Stimulated activated CD8-positive, alpha-beta memory T cell treated with anti-CD3 and anti-CD28 coated beads, Interleukin-12 subunit alpha, Interleukin-12 subunit beta, amount 100 ng/mL, for 24 hours (primary cell): ENCODE results near the gene ZNF648.
"Not testable (repeated sequence)": the region's sequence is repeated elsewhere in the genome, so short reads cannot be mapped to it uniquely, and the experiment has no call there.

Experiments
- DNase-seq: peaks from one replicate; pipeline ENCODE4 v3.0.0-alpha.2; 2020; ENCODE audit errors: extremely low read depth

ZNF648 gene

DNA sequence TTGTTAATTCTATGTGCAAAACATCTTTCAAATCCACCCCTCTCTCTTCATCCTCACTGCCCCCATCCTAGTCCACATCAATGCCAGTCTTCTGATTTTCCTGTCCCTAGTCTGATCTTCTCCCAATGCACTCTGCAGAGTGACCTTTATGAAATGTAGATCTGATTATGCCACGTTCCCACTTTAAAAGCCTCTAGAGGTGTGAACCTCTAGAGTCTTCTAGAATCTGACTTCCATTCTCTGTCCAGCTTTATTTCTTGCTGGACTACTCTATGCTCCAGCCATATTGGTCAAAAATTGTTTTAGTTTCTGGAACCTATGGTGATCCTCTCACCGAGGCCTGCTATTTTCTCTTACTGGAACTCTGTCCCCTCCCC is 32.5 kb downstream of the ZNF648 start:
- DNase-seq = no peak

DNA sequence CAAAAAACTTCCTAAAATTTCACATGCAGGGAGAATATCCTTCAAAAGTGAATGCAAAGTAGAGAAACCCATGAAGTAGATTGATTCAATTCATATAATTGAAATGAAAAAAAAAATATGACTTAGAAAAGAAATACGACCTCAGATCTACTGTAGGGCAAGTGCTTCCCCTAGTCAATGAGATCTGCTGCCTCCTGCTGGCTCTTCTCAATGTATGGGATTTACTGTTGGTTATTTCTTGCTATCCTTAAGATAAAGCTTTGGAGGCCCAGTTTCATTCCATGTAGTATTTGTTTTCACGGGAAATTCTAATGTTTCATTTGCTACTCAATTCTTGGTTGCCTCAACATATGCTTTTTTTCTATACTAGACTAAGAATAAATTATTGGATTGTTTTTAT is 46.2 kb downstream of the ZNF648 start:
- DNase-seq = no peak

DNA sequence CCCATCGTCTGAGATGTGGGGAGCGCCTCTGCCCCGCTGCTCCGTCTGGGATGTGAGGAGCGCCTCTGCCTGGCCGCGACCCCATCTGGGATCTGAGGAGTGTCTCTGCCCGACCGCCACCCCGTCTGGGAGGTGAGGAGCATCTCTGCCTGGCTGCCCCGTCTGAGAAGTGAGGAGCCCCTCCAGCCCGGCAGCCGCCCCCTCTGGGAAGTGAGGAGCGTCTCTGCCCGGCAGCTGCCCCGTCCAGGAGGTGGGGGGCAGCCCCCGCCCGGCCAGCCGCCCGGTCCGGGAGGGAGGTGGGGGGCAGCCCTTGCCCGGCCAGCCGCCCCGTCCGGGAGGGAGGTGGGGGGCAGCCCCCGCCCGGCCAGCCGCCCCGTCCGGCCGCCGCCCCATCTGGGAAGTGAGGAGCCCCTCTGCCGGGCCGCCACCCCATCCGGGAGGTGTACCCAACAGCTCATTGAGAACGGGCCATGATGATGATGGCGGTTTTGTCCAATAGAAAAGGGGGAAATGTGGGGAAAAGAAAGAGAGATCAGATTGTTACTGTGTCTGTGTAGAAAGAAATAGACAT is 50.6 kb downstream of the ZNF648 start:
- not testable (repeated sequence) for DNase-seq

GRCh38 chr1:182005398-182005797 is 56.1 kb downstream of the ZNF648 start:
- not testable (repeated sequence) for DNase-seq

GRCh38 chr1:182004601-182005000 is 56.9 kb downstream of the ZNF648 start:
- no peak for DNase-seq
